Mammary epithelial cell (primary cell): ENCODE results near the gene TDRD9.

Source experiments
- CTCF ChIP-seq, 2 donors: IDR thresholded peaks in 1 of 2; conservative IDR thresholded peaks in 1 of 2; 2 replicates each; pipeline ENCODE4 v1.5.1; 2011 to 2012; ENCODE audit warnings: inconsistent platforms in 2 of 2, low read length in 2 of 2, mild to moderate bottlenecking in 2 of 2, control low read depth in 1 of 2, low read depth in 1 of 2; ENCODE audit not compliant: insufficient read depth in 1 of 2; ENCODE audit errors: extremely low read depth in 1 of 2
- EZH2 ChIP-seq: IDR thresholded peaks from 2 replicates; pipeline ENCODE4 v1.6.1; 2012; ENCODE audit warnings: low read length, inconsistent platforms, borderline replicate concordance

DNA sequence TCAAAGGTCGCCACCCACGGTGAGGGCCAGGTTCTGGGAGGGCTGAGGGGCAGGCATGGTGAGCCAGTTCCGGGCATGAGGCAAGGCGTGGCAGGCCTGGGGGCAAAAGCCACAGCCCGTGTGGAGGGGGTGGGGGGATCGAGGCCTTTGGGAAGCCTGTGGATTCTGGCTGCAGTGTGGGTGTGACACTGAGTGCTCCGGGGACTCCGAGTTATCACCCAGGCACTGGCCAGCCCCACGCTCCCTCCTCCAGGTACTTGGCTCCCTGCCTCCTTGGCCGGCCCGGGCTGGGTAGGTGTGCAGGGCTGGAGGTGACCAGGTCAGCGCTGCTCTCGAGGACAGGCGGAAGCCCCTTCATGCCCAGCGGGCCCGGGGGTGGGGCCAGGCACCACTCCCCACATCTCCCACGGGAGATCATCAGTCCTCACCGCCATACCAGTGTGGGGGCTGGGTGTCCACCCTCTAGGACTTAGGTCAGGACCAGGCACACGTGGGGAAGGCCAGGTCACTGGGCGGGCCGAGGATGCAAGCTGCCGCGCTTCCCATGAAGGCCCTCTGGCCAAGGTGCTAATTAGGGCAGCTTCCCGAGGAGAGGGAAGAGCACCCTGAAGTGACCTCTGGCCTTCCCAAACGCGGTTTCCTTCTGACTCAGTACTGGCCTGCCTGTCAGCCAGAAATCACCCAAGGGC lies 34.1 kb upstream of the TDRD9 start:
- TF ChIP-seq CTCF (conservative IDR thresholded peaks at IDR 0.05 in 1 of 2, IDR thresholded peaks at IDR 0.05 in 1 of 2; ENCODE audit: extremely low read depth in 1 of 2, insufficient read depth in 1 of 2, low read depth in 1 of 2, low read length in 2 of 2) (no peak), EZH2 (no peak)
